Measurements from ENCODE around the gene MEIS2.

MEIS2 gene

DNA sequence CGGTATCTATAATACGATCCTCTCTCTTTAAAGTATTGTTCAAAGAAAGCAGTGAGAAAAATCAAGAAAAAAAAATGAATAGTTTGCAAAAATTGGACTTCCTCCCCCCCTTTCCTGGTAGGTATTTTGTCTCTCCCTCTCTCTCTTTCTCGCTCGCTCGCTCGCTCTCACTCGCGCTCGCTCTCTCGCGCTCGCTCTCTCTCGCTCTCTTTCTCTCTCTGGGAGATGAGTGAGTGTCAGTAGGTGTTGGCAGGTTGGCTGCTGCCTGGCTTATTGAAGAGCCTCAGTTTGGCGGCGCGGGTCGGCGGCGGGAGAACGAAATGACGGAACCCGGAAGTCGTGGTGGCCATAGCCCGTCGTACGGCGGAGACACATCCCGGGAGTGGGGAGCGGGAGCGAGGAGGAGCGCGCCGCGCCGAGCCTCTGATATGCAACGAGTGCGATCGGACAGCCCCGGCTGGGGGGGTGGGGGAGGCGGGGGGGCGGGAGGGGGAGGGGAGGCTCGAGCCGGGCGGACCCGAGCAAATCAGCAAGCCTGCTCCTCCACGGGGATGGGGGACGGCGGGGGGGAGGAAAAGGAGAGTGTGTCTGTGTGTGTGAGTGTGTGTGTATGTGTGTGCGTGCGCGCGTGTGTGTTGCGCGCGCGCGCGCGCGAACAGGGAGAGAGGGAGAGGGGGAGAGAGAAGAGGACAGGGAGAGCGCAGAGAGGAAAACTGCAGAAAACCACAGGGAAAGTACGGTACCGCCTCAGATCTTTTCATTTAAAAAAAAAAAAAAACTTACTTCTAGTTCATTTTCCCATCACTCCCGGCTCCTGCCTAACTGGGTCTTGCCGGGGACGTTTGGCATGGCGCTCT, at the start of gene MEIS2:
Gene MEIS2 (minus strand): TSS at position 441 of the 857 bp plus-strand sequence. CDS start 1,083 bp downstream, outside the sequence.
- DNase-seq: peak; percentile 13
- peaks cover 78 to 85% of the 10 kb centered on the region in 2 donors for H3K27me3 Mint-ChIP-seq
- peak within 1 kb of the TSS; percentile 83 to 90 for H3K4me3 Mint-ChIP-seq
- peaks cover 3 to 13% of the 10 kb centered on the region in 2 donors for H3K36me3 Mint-ChIP-seq
- H3K4me1 Mint-ChIP-seq: peaks cover 34 to 58% of the 10 kb centered on the region in 2 donors
- peak; percentile 26 to 41 for ATAC-seq (replicated peaks)
- peaks cover 7 to 12% of the 10 kb centered on the region in 2 donors for H3K9me3 Mint-ChIP-seq
- H3K27ac Mint-ChIP-seq: peak within 1 kb of the TSS; percentile 90

GRCh38 chr15:37149146-37149545, 48.8 kb upstream of the MEIS2 start:
- Mint-ChIP-seq H3K36me3 (no peaks in the 10 kb centered on the region), H3K27me3 (peaks cover 0 to 4% of the 10 kb centered on the region in 2 donors), H3K9me3 (no peaks in the 10 kb centered on the region), H3K4me3 (no peak overlapping the region), H3K27ac (no peak overlapping the region), H3K4me1 (no peaks in the 10 kb centered on the region)
- no peak for DNase-seq
- no peak for ATAC-seq (replicated peaks)

DNA sequence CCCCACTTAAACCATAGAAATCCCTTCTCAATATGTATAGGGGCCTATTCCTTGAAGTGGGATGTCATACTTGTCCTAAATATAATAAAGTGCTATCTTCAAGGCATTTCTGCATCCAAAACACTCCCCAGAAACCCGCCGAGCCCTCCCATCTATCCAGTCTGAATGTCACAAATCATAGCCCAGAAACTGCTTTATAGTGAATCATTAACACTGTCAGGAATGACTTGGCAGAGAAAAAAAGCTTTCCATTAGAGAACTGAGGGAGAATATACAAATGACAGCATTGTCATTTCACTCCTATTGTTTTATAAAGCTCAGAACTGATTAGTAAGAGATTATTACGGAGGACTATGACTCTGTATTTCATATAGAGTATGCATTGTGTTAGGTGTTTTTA, 48.4 kb upstream of the MEIS2 start:
- Mint-ChIP-seq H3K4me1 (no peaks in the 10 kb centered on the region), H3K36me3 (no peaks in the 10 kb centered on the region), H3K9me3 (no peaks in the 10 kb centered on the region), H3K27ac (no peak overlapping the region), H3K27me3 (peaks cover 0 to 4% of the 10 kb centered on the region in 2 donors), H3K4me3 (no peak overlapping the region)
- ATAC-seq (replicated peaks) (no peak), DNase-seq (no peak)

DNA sequence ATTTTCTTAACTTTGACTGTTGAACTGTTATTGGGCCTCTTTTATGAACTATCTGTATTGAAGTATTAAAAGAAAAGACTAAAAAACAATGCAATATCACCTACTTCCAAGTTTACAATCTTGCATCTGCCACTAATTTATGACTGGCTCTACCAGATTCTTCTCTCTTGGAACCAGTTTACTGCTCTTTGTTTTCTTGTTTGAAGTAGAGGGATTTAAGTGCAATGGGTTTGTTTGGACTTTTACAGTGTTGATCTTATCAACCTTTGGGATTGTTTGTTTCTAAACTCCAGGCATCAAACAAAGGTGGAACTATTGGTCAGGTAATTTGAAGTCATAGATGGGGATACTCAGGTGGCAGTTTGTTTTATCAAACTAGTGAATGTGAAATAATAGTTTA, 43.0 kb upstream of the MEIS2 start:
- H3K36me3 Mint-ChIP-seq: no peaks in the 10 kb centered on the region
- H3K9me3 Mint-ChIP-seq: no peaks in the 10 kb centered on the region
- ATAC-seq (replicated peaks) (no peak), DNase-seq (no peak)
- no peak overlapping the region for H3K4me3 Mint-ChIP-seq
- H3K27me3 Mint-ChIP-seq: peaks cover 0 to 4% of the 10 kb centered on the region in 2 donors
- H3K4me1 Mint-ChIP-seq: no peaks in the 10 kb centered on the region
- H3K27ac Mint-ChIP-seq: no peak overlapping the region

DNA sequence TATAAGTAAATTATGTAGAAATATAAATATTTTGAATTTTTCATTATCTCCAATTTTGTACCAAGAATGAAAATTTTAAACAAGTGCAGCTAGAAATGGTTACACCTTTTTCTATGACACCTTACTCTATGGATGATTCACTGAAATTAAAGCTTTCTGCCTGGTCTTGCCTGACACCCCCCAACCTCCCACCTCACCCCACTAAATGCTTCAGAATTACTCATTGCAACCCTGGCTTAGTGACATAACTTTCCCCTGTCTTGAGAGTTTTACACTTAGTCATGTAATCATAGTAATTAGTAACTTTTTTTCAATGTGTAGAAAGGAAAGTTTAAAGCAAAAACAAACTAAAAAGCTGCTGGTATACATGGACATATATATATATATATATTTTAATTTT, 42.0 kb upstream of the MEIS2 start:
- DNase-seq (no peak), ATAC-seq (replicated peaks) (no peak)
- H3K36me3 Mint-ChIP-seq: no peaks in the 10 kb centered on the region
- H3K27ac Mint-ChIP-seq: no peak overlapping the region
- H3K4me3 Mint-ChIP-seq: no peak overlapping the region
- no peaks in the 10 kb centered on the region for H3K9me3 Mint-ChIP-seq
- peaks cover 0 to 4% of the 10 kb centered on the region in 2 donors for H3K27me3 Mint-ChIP-seq
- no peaks in the 10 kb centered on the region for H3K4me1 Mint-ChIP-seq

GRCh38 chr15:37140531-37141058, 40.2 kb upstream of the MEIS2 start:
- Mint-ChIP-seq H3K27ac (no peak overlapping the region), H3K9me3 (no peaks in the 10 kb centered on the region), H3K27me3 (peaks cover 0 to 4% of the 10 kb centered on the region in 2 donors), H3K36me3 (no peaks in the 10 kb centered on the region), H3K4me1 (no peaks in the 10 kb centered on the region), H3K4me3 (no peak overlapping the region)
- ATAC-seq (replicated peaks): no peak
- no peak for DNase-seq

DNA sequence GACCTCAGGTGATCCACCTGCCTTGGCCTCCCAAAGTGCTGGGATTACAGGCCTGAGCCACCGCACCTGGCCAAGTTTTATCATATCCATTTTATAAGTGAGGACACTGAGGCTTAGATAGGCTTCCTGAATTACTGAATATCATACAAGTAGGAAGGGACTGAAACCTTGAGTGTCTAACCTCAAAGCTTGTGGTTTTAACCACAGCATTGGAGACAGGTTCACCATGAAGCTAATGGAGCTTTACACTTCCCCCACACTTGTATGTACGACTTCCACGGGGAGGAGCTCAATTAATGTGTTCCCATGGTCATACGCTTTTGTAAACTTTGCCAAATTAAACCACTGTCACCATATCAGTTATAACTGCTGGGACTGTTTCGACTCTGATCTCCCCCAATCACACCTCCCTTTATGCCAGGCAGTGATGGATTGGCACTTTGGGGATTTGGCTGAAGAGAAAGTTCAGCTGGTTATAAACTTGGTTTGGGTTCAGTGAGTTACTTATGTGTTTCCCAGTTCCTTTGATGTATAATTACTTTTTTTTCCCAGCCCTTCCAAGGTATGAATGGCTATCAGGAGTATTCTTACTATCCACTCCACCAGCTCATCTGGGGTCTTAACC, 38.4 kb upstream of the MEIS2 start:
- H3K27me3 Mint-ChIP-seq: peaks cover 0 to 4% of the 10 kb centered on the region in 2 donors
- no peak for ATAC-seq (replicated peaks)
- no peak overlapping the region for H3K27ac Mint-ChIP-seq
- H3K9me3 Mint-ChIP-seq: no peaks in the 10 kb centered on the region
- no peaks in the 10 kb centered on the region for H3K4me1 Mint-ChIP-seq
- no peak for DNase-seq
- no peak overlapping the region for H3K4me3 Mint-ChIP-seq
- no peaks in the 10 kb centered on the region for H3K36me3 Mint-ChIP-seq

GRCh38 chr15:37137221-37137620, 36.9 kb upstream of the MEIS2 start:
- no peak overlapping the region for H3K27ac Mint-ChIP-seq
- DNase-seq: no peak
- H3K4me3 Mint-ChIP-seq: no peak overlapping the region
- no peaks in the 10 kb centered on the region for H3K36me3 Mint-ChIP-seq
- no peaks in the 10 kb centered on the region for H3K4me1 Mint-ChIP-seq
- no peak for ATAC-seq (replicated peaks)
- H3K9me3 Mint-ChIP-seq: no peaks in the 10 kb centered on the region
- peaks cover under 1 to 4% of the 10 kb centered on the region in 2 donors for H3K27me3 Mint-ChIP-seq

- no peaks in the 10 kb centered on the region for H3K9me3 Mint-ChIP-seq
- H3K4me1 Mint-ChIP-seq: no peaks in the 10 kb centered on the region
- peaks cover 4 to 5% of the 10 kb centered on the region in 2 donors for H3K27me3 Mint-ChIP-seq
- no peak overlapping the region for H3K4me3 Mint-ChIP-seq
- no peak overlapping the region for H3K27ac Mint-ChIP-seq
- no peaks in the 10 kb centered on the region for H3K36me3 Mint-ChIP-seq
- ATAC-seq (replicated peaks) (no peak), DNase-seq (no peak)
Measured at GRCh38 chr15:37136666-37137065, 36.3 kb upstream of the MEIS2 start.

GRCh38 chr15:37135225-37135624, 34.9 kb upstream of the MEIS2 start:
- Mint-ChIP-seq H3K27ac (no peak overlapping the region), H3K27me3 (peaks cover 8 to 9% of the 10 kb centered on the region in 2 donors), H3K4me3 (no peak overlapping the region), H3K9me3 (no peaks in the 10 kb centered on the region), H3K36me3 (no peaks in the 10 kb centered on the region), H3K4me1 (no peaks in the 10 kb centered on the region)
- ATAC-seq (replicated peaks): peak; percentile 70 to 73
- DNase-seq: no peak

DNA sequence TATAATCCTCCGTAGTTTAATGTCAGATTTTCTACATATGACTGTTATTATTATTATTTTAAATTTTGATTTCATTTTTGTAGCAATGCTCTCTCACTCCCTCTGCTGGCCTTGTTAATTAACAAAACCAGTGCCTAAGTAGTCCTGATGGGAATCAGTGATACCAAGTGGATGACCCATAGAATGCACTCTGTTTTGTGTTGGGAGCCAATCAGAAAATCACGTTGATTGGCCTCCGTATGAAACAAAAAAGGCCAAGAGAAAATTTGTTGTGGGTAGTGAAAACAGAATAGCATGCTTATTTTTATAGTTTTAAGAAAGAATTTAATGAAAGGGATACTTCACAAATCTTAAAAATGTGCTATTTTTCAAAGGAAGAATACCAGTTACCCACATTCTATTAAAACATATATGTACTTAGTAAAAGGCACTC, 34.4 kb upstream of the MEIS2 start:
- DNase-seq (no peak), ATAC-seq (replicated peaks) (peak in 1 of 2 donors; percentile 65)
- no peak overlapping the region for H3K4me3 Mint-ChIP-seq
- H3K4me1 Mint-ChIP-seq: no peaks in the 10 kb centered on the region
- H3K27me3 Mint-ChIP-seq: peaks cover 8 to 10% of the 10 kb centered on the region in 2 donors
- H3K27ac Mint-ChIP-seq: no peak overlapping the region
- H3K36me3 Mint-ChIP-seq: no peaks in the 10 kb centered on the region
- no peaks in the 10 kb centered on the region for H3K9me3 Mint-ChIP-seq

DNA sequence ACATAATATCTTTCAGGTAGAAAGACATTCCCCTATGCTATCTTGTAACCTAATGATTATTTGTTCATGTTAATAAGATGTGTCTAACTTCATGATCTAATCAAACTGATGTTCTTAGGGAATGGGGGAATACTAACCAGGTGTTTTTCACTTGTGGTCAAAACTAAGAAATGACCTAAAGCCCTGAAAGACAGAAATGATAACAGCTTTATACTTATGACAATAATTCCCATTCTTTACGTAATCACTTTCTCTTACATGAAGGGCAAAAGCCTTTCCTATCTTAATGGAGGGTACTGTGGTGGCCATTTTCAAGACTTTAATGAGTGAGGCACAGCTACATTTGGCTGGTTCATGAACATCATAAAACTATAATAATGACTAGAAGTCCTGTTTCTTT, 33.9 kb upstream of the MEIS2 start:
- H3K27ac Mint-ChIP-seq: no peak overlapping the region
- no peaks in the 10 kb centered on the region for H3K36me3 Mint-ChIP-seq
- ATAC-seq (replicated peaks) (no peak), DNase-seq (no peak)
- H3K4me3 Mint-ChIP-seq: no peak overlapping the region
- no peaks in the 10 kb centered on the region for H3K4me1 Mint-ChIP-seq
- H3K9me3 Mint-ChIP-seq: no peaks in the 10 kb centered on the region
- peaks cover 10 to 13% of the 10 kb centered on the region in 2 donors for H3K27me3 Mint-ChIP-seq

- DNase-seq (no peak), ATAC-seq (replicated peaks) (no peak)
- H3K27me3 Mint-ChIP-seq: peaks cover 10 to 13% of the 10 kb centered on the region in 2 donors
- H3K4me1 Mint-ChIP-seq: no peaks in the 10 kb centered on the region
- H3K4me3 Mint-ChIP-seq: no peak overlapping the region
- no peaks in the 10 kb centered on the region for H3K9me3 Mint-ChIP-seq
- no peaks in the 10 kb centered on the region for H3K36me3 Mint-ChIP-seq
- no peak overlapping the region for H3K27ac Mint-ChIP-seq
Measured at GRCh38 chr15:37133602-37134001, 33.3 kb upstream of the MEIS2 start.

DNA sequence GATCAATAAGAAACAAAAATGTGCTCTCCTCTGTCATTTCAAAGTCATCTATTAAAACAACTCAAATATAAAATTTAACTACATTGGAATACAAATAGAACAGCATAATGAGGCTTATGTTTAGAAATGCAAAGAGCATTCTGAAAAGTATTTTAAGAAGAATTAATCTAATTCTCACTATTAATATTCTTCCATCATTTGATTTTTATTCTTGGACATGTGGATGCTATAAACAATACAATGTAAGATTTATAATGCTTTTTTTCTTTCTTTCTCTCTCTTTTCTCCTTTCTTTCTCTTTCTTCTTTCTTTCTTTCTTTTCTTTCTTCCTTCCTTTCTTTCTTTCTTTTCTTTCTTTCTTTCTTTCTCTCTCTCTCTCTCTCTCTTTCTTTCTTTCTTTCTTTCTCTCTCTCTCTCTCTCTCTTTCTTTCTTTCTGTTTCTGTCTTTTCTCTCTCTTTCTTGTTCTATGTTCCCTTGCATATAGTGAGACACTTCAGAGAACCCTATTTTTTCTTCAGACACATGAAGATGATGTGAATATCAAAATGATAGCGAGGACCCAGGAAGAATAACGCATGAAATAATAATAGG, 32.6 kb upstream of the MEIS2 start:
- H3K27ac Mint-ChIP-seq: no peak overlapping the region
- DNase-seq (no peak), ATAC-seq (replicated peaks) (no peak)
- H3K36me3 Mint-ChIP-seq: no peaks in the 10 kb centered on the region
- H3K4me3 Mint-ChIP-seq: no peak overlapping the region
- peaks cover 10 to 11% of the 10 kb centered on the region in 2 donors for H3K27me3 Mint-ChIP-seq
- H3K4me1 Mint-ChIP-seq: no peaks in the 10 kb centered on the region
- H3K9me3 Mint-ChIP-seq: no peaks in the 10 kb centered on the region

Data from stimulated activated naive B cell treated with anti-CD40 and anti-IgM and Interleukin-4, amounts not matched to agents 10 μg/mL and 1 μg/mL and 100 μg/mL, for 72 hours (primary cell).